ENCODE data around the gene BANK1.

Gene BANK1

GRCh38 chr4:101762534-101762933 lies 28.0 kb upstream of the BANK1 start:
- CTCF ChIA-PET: no interaction called here

GRCh38 chr4:101763576-101763975 lies 27.0 kb upstream of the BANK1 start:
- ChIA-PET CTCF (no interaction called here), POLR2A (no interaction called here)
- Histone ChIP-seq H3K36me3 (ENCODE audit: control insufficient read depth in 2 of 2, insufficient read depth in 1 of 2, low read length in 2 of 2) (no peaks in the 10 kb centered on the region), H3K4me1 (ENCODE audit: control insufficient read depth, insufficient read depth, low read length) (no peaks in the 10 kb centered on the region), H3K4me3 (ENCODE audit: low read depth, low read length) (no peak overlapping the region), H3K27ac (ENCODE audit: extremely low read depth, low read depth, low read length) (no peak overlapping the region), H3K9me3 (ENCODE audit: control insufficient read depth, insufficient read depth, low read depth, low read length) (no peaks in the 10 kb centered on the region)
- no peak for TF ChIP-seq ZNF341 (tag by site-specific recombination; IDR thresholded peaks at IDR 0.05; ENCODE audit: low read depth)
- TF ChIP-seq KLF7 (tag by site-specific recombination; IDR thresholded peaks at IDR 0.05; ENCODE audit: borderline replicate concordance): no peak
- TF ChIP-seq ZBTB17 (tag by site-specific recombination; IDR thresholded peaks at IDR 0.05): no peak

More at GRCh38 chr4:101762534-101762933, 28.0 kb upstream of the BANK1 start:
- no peak overlapping the region for H3K27ac ChIP-seq (ENCODE audit: extremely low read depth, low read depth, low read length)
- no peak for TF ChIP-seq ZNF280D (tag by site-specific recombination; IDR thresholded peaks at IDR 0.05)
- no peak for TF ChIP-seq ZNF510 (tag by site-specific recombination; IDR thresholded peaks at IDR 0.05; ENCODE audit: insufficient replicate concordance)
- no peak for TF ChIP-seq ZNF354C (tag by site-specific recombination; IDR thresholded peaks at IDR 0.05; ENCODE audit: borderline replicate concordance, low read depth)
- TF ChIP-seq ZNF48 (tag by site-specific recombination; IDR thresholded peaks at IDR 0.05): no peak
- TF ChIP-seq ZNF623 (tag by site-specific recombination; IDR thresholded peaks at IDR 0.05): no peak
- TF ChIP-seq ZNF391 (tag by site-specific recombination; IDR thresholded peaks at IDR 0.05; ENCODE audit: borderline replicate concordance, low read depth): no peak
- no peak for TF ChIP-seq ZNF155 (tag by site-specific recombination; IDR thresholded peaks at IDR 0.05)
- TF ChIP-seq, protein P1, sequence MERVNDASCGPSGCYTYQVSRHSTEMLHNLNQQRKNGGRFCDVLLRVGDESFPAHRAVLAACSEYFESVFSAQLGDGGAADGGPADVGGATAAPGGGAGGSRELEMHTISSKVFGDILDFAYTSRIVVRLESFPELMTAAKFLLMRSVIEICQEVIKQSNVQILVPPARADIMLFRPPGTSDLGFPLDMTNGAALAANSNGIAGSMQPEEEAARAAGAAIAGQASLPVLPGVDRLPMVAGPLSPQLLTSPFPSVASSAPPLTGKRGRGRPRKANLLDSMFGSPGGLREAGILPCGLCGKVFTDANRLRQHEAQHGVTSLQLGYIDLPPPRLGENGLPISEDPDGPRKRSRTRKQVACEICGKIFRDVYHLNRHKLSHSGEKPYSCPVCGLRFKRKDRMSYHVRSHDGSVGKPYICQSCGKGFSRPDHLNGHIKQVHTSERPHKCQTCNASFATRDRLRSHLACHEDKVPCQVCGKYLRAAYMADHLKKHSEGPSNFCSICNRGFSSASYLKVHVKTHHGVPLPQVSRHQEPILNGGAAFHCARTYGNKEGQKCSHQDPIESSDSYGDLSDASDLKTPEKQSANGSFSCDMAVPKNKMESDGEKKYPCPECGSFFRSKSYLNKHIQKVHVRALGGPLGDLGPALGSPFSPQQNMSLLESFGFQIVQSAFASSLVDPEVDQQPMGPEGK (tag by site-specific recombination; IDR thresholded peaks at IDR 0.05): no peak
- no peak for TF ChIP-seq OVOL3 (tag by site-specific recombination; IDR thresholded peaks at IDR 0.05)
- TF ChIP-seq GLIS1 (tag by site-specific recombination; IDR thresholded peaks at IDR 0.05): no peak
- TF ChIP-seq GLIS2 (tag by site-specific recombination; IDR thresholded peaks at IDR 0.05): no peak
- no peak for TF ChIP-seq ZNF292 (tag by site-specific recombination; IDR thresholded peaks at IDR 0.05; ENCODE audit: borderline replicate concordance, low read depth)
- H3K9me3 ChIP-seq (ENCODE audit: control insufficient read depth, insufficient read depth, low read depth, low read length): no peaks in the 10 kb centered on the region
- POLR2A ChIA-PET: no interaction called here
- no peaks in the 10 kb centered on the region for H3K4me1 ChIP-seq (ENCODE audit: control insufficient read depth, insufficient read depth, low read length)
- no peaks in the 10 kb centered on the region for H3K36me3 ChIP-seq (ENCODE audit: control insufficient read depth in 2 of 2, insufficient read depth in 1 of 2, low read length in 2 of 2)
- no peak overlapping the region for H3K4me3 ChIP-seq (ENCODE audit: low read depth, low read length)

- CTCF ChIA-PET: no interaction called here
- TF ChIP-seq, protein P2, sequence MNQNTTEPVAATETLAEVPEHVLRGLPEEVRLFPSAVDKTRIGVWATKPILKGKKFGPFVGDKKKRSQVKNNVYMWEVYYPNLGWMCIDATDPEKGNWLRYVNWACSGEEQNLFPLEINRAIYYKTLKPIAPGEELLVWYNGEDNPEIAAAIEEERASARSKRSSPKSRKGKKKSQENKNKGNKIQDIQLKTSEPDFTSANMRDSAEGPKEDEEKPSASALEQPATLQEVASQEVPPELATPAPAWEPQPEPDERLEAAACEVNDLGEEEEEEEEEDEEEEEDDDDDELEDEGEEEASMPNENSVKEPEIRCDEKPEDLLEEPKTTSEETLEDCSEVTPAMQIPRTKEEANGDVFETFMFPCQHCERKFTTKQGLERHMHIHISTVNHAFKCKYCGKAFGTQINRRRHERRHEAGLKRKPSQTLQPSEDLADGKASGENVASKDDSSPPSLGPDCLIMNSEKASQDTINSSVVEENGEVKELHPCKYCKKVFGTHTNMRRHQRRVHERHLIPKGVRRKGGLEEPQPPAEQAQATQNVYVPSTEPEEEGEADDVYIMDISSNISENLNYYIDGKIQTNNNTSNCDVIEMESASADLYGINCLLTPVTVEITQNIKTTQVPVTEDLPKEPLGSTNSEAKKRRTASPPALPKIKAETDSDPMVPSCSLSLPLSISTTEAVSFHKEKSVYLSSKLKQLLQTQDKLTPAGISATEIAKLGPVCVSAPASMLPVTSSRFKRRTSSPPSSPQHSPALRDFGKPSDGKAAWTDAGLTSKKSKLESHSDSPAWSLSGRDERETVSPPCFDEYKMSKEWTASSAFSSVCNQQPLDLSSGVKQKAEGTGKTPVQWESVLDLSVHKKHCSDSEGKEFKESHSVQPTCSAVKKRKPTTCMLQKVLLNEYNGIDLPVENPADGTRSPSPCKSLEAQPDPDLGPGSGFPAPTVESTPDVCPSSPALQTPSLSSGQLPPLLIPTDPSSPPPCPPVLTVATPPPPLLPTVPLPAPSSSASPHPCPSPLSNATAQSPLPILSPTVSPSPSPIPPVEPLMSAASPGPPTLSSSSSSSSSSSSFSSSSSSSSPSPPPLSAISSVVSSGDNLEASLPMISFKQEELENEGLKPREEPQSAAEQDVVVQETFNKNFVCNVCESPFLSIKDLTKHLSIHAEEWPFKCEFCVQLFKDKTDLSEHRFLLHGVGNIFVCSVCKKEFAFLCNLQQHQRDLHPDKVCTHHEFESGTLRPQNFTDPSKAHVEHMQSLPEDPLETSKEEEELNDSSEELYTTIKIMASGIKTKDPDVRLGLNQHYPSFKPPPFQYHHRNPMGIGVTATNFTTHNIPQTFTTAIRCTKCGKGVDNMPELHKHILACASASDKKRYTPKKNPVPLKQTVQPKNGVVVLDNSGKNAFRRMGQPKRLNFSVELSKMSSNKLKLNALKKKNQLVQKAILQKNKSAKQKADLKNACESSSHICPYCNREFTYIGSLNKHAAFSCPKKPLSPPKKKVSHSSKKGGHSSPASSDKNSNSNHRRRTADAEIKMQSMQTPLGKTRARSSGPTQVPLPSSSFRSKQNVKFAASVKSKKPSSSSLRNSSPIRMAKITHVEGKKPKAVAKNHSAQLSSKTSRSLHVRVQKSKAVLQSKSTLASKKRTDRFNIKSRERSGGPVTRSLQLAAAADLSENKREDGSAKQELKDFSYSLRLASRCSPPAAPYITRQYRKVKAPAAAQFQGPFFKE (tag by site-specific recombination; IDR thresholded peaks at IDR 0.05; ENCODE audit: borderline replicate concordance): no peak
- TF ChIP-seq SCRT2 (tag by site-specific recombination; IDR thresholded peaks at IDR 0.05) (no peak), KLF7 (tag by site-specific recombination; IDR thresholded peaks at IDR 0.05; ENCODE audit: borderline replicate concordance) (no peak), YY2 (tag by site-specific recombination; IDR thresholded peaks at IDR 0.05) (no peak), ZNF747 (tag by site-specific recombination; IDR thresholded peaks at IDR 0.05) (no peak), ZBTB21 (tag by site-specific recombination; IDR thresholded peaks at IDR 0.05) (no peak)
- TF ChIP-seq, protein P3, sequence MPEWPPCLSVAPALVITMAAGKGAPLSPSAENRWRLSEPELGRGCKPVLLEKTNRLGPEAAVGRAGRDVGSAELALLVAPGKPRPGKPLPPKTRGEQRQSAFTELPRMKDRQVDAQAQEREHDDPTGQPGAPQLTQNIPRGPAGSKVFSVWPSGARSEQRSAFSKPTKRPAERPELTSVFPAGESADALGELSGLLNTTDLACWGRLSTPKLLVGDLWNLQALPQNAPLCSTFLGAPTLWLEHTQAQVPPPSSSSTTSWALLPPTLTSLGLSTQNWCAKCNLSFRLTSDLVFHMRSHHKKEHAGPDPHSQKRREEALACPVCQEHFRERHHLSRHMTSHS (tag by site-specific recombination; IDR thresholded peaks at IDR 0.05): no peak
These were observed 15.7 kb upstream of the BANK1 start for GRCh38 chr4:101774807-101775206.

More at GRCh38 chr4:101774807-101775206, 15.7 kb upstream of the BANK1 start:
- H3K4me1 ChIP-seq (ENCODE audit: control insufficient read depth, insufficient read depth, low read length): no peaks in the 10 kb centered on the region
- POLR2A ChIA-PET: no interaction called here
- no peak overlapping the region for H3K4me3 ChIP-seq (ENCODE audit: low read depth, low read length)
- H3K9me3 ChIP-seq (ENCODE audit: control insufficient read depth, insufficient read depth, low read depth, low read length): no peaks in the 10 kb centered on the region
- no peaks in the 10 kb centered on the region for H3K36me3 ChIP-seq (ENCODE audit: control insufficient read depth in 2 of 2, insufficient read depth in 1 of 2, low read length in 2 of 2)
- no peak overlapping the region for H3K27ac ChIP-seq (ENCODE audit: extremely low read depth, low read depth, low read length)

All from HEK293 (cell line).